HepG2 (cell line): ENCODE measurements around the gene FBXO9. TPM values are rescaled to one million over a fixed set of nuclear protein-coding genes. Genes with fewer than 3 reads are reported as not detected.

Experiments used
- GTF3A ChIP-seq: sonication (generic); formaldehyde crosslinking; conservative IDR thresholded peaks from 2 replicates; pipeline ENCODE4 v1.4.0; 2020; ENCODE audit warnings: mild to moderate bottlenecking, missing genetic modification reagents
- HIVEP1 ChIP-seq: sonication (generic); formaldehyde crosslinking; IDR thresholded peaks from 2 replicates; pipeline ENCODE4 v1.4.0; 2020; ENCODE audit warnings: mild to moderate bottlenecking, missing genetic modification reagents
- HNRNPK ChIP-seq: fragments of 200-400 bp; formaldehyde crosslinking; IDR thresholded peaks from 2 replicates; pipeline ENCODE4 v1.6.1; 2018; ENCODE audit warnings: low read length, low read depth, moderate library complexity, mild to moderate bottlenecking; ENCODE audit not compliant: poor library complexity, severe bottlenecking
- KDM5A ChIP-seq: fragments of 200-600 bp; sonication (generic); IDR thresholded peaks from 2 replicates; pipeline ENCODE4 v1.7.0; 2018; ENCODE audit warnings: antibody characterized with exemption, mild to moderate bottlenecking, low read length, borderline replicate concordance
- KLF9 ChIP-seq: IDR thresholded peaks from 2 replicates; pipeline ENCODE4 v1.6.1; 2016; ENCODE audit warnings: low read depth
- MAFF ChIP-seq: IDR thresholded peaks from 2 replicates; pipeline ENCODE4 v1.6.1; 2011; ENCODE audit warnings: low read depth, low read length, improper control_type of control experiment
- PHF8 ChIP-seq: sonication (generic); formaldehyde crosslinking; IDR thresholded peaks from 2 replicates; pipeline ENCODE4 v1.5.0; 2020; ENCODE audit warnings: missing genetic modification reagents
- SUZ12 ChIP-seq: fragments of 150-350 bp; IDR thresholded peaks from 2 replicates; pipeline ENCODE4 v1.6.1; 2014; ENCODE audit warnings: low read depth, low read length
- TOPORS ChIP-seq: sonication (generic); formaldehyde crosslinking; IDR thresholded peaks from 2 replicates; pipeline ENCODE4 v1.8.0; 2023; ENCODE audit warnings: mild to moderate bottlenecking, missing genetic modification reagents
- ZFP36L1 ChIP-seq: sonication (generic); formaldehyde crosslinking; IDR thresholded peaks from 2 replicates; pipeline ENCODE4 v1.8.0; 2022; ENCODE audit warnings: mild to moderate bottlenecking, missing genetic modification reagents, moderate library complexity
- ZNF121 ChIP-seq: sonication (generic); formaldehyde crosslinking; IDR thresholded peaks from 2 replicates; pipeline ENCODE4 v1.5.0; 2020; ENCODE audit warnings: mild to moderate bottlenecking, missing genetic modification reagents
- ZNF678 ChIP-seq: sonication (generic); formaldehyde crosslinking; IDR thresholded peaks from 2 replicates; pipeline ENCODE4 v1.4.0; 2020; ENCODE audit warnings: mild to moderate bottlenecking, missing genetic modification reagents
- polyA plus RNA-seq, 8 experiments: library from polyadenylated mRNA; depleted of rRNA in 3 of 8; stranded (reverse) in 7 of 8; unstranded in 1 of 8; fragments of >200 nt; fragmentation: Illumina TruSeq in 4 of 8; extraction: Trizol in 4 of 8; gene quantifications; 2 replicates each; pipeline versions ENCODE4 v1.2.1 to v1.2.3, GENCODE V29; 2011 to 2016; ENCODE audit warnings: low read depth in 4 of 8, missing spikeins in 1 of 8, mixed read lengths in 1 of 8; ENCODE audit not compliant: insufficient read depth in 1 of 8
- total RNA-seq, 5 experiments: library from RNA; depleted of rRNA; stranded (reverse); fragments of >200 nt; fragmentation: Illumina TruSeq; extraction: Trizol; gene quantifications; 2 replicates each; pipeline ENCODE4 v1.2.3, GENCODE V29; 2016; ENCODE audit warnings: low read depth in 1 of 5
- TF ChIP-seq, protein P1 (sequence below): sonication (generic); formaldehyde crosslinking; conservative IDR thresholded peaks from 2 replicates; pipeline ENCODE4 v1.5.0; 2020; ENCODE audit warnings: missing genetic modification reagents
- TF ChIP-seq, protein P2 (sequence below): sonication (generic); formaldehyde crosslinking; IDR thresholded peaks from 2 replicates; pipeline ENCODE4 v1.5.1; 2020; ENCODE audit warnings: missing genetic modification reagents, mild to moderate bottlenecking, borderline replicate concordance
- TF ChIP-seq, protein P3 (sequence below): sonication (generic); formaldehyde crosslinking; IDR thresholded peaks from 2 replicates; pipeline ENCODE4 v1.5.0; 2020; ENCODE audit warnings: mild to moderate bottlenecking, missing genetic modification reagents, borderline replicate concordance
- TF ChIP-seq, protein P4 (sequence below): sonication (generic); formaldehyde crosslinking; IDR thresholded peaks from 2 replicates; pipeline ENCODE4 v1.8.0; 2022; ENCODE audit warnings: mild to moderate bottlenecking, missing genetic modification reagents, borderline replicate concordance
- TF ChIP-seq, protein P5 (sequence below): IDR thresholded peaks from 2 replicates; pipeline ENCODE4 v1.6.1; 2016; ENCODE audit warnings: missing compliant biosample characterization, missing genetic modification reagents, borderline replicate concordance

FBXO9 gene
- total and polyA plus RNA-seq, 2 of the 13 experiments (the other 11 are each of a cell fraction or from before 2014, with no cell fraction given) = 64.3 to 98.4 TPM

DNA sequence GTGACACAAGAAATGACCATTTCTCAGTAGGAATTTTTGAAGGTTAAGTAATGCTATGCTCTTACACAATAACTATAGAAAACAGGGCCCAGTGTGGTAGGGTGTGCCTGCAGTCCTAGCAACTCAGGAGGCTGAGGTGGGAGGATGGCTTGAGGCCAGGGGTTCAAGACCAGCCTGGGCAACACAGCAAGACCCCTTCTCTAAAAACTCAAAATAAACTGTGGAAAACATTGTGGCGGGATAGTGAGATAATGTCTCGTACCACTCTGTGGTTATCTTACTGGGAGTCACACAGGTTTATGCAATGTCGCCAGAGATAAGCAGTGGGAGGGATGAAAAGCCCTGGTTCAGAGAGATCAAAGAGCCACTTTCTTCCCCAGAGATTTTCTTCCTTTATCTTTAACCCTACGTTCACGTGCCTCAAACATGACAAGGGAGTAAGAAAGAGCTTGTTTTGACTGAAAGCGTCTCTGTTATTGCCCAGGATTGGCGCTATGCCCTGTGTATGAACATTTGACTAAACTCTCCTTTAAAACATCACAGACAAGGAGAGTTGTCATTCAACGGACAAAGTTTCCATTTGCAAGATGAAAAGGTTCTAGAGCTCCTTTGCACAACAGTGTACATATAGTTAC is 69.5 kb downstream of the FBXO9 start (continued):
- TF ChIP-seq, protein P1, sequence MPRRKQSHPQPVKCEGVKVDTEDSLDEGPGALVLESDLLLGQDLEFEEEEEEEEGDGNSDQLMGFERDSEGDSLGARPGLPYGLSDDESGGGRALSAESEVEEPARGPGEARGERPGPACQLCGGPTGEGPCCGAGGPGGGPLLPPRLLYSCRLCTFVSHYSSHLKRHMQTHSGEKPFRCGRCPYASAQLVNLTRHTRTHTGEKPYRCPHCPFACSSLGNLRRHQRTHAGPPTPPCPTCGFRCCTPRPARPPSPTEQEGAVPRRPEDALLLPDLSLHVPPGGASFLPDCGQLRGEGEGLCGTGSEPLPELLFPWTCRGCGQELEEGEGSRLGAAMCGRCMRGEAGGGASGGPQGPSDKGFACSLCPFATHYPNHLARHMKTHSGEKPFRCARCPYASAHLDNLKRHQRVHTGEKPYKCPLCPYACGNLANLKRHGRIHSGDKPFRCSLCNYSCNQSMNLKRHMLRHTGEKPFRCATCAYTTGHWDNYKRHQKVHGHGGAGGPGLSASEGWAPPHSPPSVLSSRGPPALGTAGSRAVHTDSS (CRISPR knock-in tag) = no peak
- no peak for TF ChIP-seq HNRNPK
- TF ChIP-seq ZNF678 (CRISPR knock-in tag) = no peak
- no peak for TF ChIP-seq SUZ12
- TF ChIP-seq, protein P2, sequence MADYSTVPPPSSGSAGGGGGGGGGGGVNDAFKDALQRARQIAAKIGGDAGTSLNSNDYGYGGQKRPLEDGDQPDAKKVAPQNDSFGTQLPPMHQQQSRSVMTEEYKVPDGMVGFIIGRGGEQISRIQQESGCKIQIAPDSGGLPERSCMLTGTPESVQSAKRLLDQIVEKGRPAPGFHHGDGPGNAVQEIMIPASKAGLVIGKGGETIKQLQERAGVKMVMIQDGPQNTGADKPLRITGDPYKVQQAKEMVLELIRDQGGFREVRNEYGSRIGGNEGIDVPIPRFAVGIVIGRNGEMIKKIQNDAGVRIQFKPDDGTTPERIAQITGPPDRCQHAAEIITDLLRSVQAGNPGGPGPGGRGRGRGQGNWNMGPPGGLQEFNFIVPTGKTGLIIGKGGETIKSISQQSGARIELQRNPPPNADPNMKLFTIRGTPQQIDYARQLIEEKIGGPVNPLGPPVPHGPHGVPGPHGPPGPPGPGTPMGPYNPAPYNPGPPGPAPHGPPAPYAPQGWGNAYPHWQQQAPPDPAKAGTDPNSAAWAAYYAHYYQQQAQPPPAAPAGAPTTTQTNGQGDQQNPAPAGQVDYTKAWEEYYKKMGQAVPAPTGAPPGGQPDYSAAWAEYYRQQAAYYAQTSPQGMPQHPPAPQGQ = 0 out of 2 replicates have a peak, but pooled peaks have one; percentile 33
- TF ChIP-seq, protein P3, sequence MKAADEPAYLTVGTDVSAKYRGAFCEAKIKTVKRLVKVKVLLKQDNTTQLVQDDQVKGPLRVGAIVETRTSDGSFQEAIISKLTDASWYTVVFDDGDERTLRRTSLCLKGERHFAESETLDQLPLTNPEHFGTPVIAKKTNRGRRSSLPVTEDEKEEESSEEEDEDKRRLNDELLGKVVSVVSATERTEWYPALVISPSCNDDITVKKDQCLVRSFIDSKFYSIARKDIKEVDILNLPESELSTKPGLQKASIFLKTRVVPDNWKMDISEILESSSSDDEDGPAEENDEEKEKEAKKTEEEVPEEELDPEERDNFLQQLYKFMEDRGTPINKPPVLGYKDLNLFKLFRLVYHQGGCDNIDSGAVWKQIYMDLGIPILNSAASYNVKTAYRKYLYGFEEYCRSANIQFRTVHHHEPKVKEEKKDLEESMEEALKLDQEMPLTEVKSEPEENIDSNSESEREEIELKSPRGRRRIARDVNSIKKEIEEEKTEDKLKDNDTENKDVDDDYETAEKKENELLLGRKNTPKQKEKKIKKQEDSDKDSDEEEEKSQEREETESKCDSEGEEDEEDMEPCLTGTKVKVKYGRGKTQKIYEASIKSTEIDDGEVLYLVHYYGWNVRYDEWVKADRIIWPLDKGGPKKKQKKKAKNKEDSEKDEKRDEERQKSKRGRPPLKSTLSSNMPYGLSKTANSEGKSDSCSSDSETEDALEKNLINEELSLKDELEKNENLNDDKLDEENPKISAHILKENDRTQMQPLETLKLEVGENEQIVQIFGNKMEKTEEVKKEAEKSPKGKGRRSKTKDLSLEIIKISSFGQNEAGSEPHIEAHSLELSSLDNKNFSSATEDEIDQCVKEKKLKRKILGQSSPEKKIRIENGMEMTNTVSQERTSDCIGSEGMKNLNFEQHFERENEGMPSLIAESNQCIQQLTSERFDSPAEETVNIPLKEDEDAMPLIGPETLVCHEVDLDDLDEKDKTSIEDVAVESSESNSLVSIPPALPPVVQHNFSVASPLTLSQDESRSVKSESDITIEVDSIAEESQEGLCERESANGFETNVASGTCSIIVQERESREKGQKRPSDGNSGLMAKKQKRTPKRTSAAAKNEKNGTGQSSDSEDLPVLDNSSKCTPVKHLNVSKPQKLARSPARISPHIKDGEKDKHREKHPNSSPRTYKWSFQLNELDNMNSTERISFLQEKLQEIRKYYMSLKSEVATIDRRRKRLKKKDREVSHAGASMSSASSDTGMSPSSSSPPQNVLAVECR (CRISPR knock-in tag) = peak; percentile 31; the same call in 1 of the 2 replicates
- no peak for TF ChIP-seq KLF9
- TF ChIP-seq, protein P4, sequence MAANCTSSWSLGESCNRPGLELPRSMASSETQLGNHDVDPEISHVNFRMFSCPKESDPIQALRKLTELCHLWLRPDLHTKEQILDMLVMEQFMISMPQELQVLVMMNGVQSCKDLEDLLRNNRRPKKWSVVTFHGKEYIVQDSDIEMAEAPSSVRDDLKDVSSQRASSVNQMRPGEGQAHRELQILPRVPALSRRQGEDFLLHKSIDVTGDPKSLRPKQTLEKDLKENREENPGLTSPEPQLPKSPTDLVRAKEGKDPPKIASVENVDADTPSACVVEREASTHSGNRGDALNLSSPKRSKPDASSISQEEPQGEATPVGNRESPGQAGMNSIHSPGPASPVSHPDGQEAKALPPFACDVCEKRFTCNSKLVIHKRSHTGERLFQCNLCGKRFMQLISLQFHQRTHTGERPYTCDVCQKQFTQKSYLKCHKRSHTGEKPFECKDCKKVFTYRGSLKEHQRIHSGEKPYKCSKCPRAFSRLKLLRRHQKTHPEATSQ = no peak; the same call in 1 of the 2 replicates
- no peak for TF ChIP-seq GTF3A (CRISPR knock-in tag)
- TF ChIP-seq ZFP36L1 (CRISPR knock-in tag) = peak; percentile 91
- TF ChIP-seq MAFF = no peak
- TF ChIP-seq TOPORS (CRISPR knock-in tag) = no peak; the same call in 1 of the 2 replicates
- peak; percentile 100 for TF ChIP-seq ZNF121 (CRISPR knock-in tag)
- no peak for TF ChIP-seq KDM5A
- TF ChIP-seq HIVEP1 = no peak; the same call in 1 of the 2 replicates
- TF ChIP-seq, protein P5, sequence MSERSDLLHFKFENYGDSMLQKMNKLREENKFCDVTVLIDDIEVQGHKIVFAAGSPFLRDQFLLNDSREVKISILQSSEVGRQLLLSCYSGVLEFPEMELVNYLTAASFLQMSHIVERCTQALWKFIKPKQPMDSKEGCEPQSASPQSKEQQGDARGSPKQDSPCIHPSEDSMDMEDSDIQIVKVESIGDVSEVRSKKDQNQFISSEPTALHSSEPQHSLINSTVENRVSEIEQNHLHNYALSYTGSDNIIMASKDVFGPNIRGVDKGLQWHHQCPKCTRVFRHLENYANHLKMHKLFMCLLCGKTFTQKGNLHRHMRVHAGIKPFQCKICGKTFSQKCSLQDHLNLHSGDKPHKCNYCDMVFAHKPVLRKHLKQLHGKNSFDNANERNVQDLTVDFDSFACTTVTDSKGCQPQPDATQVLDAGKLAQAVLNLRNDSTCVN = peak; percentile 85; the same call in 1 of the 2 replicates
- no peak for TF ChIP-seq PHF8 (CRISPR knock-in tag)
